ENCODE data around the gene COL24A1. TPM values are rescaled to one million over a fixed set of nuclear protein-coding genes. Genes with fewer than 3 reads are reported as not detected.
A peak's percentile ranks its signal among the peaks of the same experiment; 100 is the strongest.

COL24A1 gene
- total RNA-seq, 1 experiment from 2014 or later, result 0.07 TPM

- no TSS peak for BruUV-seq (replicated peaks)
- intact Hi-C loops (cut with micrococcal nuclease), result no loop called here
- Histone ChIP-seq H3K79me2 (ENCODE audit: low read length) (no peaks in the 10 kb centered on the region), H3K9me3 (ENCODE audit: low read length) (no peaks in the 10 kb centered on the region), H3K9me2 (replicated peaks; ENCODE audit: low read length) (no peaks in the 10 kb centered on the region), H4K20me1 (ENCODE audit: low read length) (no peaks in the 10 kb centered on the region), H3K9ac (ENCODE audit: low read length) (no peak overlapping the region), H3K36me3 (ENCODE audit: low read depth, low read length) (no peaks in the 10 kb centered on the region), H3K4me2 (ENCODE audit: low read length) (no peak overlapping the region), H3K27ac (ENCODE audit: low read length) (no peak overlapping the region), H3F3A (ENCODE audit: low read length, unreplicated experiment) (no peaks in the 10 kb centered on the region), H3K4me3 (ENCODE audit: low read length) (no peak overlapping the region), H3K4me1 (ENCODE audit: insufficient read depth, low read length) (no peaks in the 10 kb centered on the region), H2AFZ (ENCODE audit: low read length) (no peak overlapping the region), H3K27me3 (ENCODE audit: low read length) (no peaks in the 10 kb centered on the region)
- ATAC-seq, result no peak
- no peak for DNase-seq
- TF ChIP-seq EZH2phosphoT487 (IDR thresholded peaks at IDR 0.05; ENCODE audit: borderline replicate concordance, low read length) (no peak), EZH2 (IDR thresholded peaks at IDR 0.05; ENCODE audit: low read length, unreplicated experiment) (no peak)
- TF ChIP-seq, protein P1, sequence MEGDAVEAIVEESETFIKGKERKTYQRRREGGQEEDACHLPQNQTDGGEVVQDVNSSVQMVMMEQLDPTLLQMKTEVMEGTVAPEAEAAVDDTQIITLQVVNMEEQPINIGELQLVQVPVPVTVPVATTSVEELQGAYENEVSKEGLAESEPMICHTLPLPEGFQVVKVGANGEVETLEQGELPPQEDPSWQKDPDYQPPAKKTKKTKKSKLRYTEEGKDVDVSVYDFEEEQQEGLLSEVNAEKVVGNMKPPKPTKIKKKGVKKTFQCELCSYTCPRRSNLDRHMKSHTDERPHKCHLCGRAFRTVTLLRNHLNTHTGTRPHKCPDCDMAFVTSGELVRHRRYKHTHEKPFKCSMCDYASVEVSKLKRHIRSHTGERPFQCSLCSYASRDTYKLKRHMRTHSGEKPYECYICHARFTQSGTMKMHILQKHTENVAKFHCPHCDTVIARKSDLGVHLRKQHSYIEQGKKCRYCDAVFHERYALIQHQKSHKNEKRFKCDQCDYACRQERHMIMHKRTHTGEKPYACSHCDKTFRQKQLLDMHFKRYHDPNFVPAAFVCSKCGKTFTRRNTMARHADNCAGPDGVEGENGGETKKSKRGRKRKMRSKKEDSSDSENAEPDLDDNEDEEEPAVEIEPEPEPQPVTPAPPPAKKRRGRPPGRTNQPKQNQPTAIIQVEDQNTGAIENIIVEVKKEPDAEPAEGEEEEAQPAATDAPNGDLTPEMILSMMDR (conservative IDR thresholded peaks at IDR 0.05; ENCODE audit: low read depth, low read length), result no peak
- POLR2A ChIA-PET (ENCODE audit: unreplicated experiment), result no interaction called here
- CTCF ChIA-PET, result no interaction called here
Observed at GRCh38 chr1:85857991-85858390, 298.6 kb downstream of the COL24A1 start.

DNA sequence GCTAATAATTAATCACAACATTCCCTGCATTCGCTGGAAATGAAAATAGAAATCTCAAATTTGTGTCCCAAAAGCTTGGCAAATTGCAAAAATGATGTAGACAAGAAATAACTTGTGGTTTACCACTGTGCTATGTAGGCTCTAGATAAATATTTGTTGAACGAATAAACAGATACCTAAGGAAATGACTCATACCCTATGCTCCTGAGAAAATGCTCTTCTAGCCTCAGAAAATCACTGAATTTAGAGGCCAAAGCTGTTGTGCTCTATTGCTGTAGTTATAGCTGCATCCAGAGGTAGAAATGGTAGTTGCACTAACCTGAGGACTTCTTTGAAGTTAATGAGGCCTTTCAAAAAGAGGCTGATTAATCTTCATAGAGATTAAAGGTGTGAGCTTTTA lies 306.3 kb downstream of the COL24A1 start:
- CTCF ChIA-PET, result interaction anchor here (0.6 to 1.9 kb wide), 9 partner anchors 62 to 854 kb away, joined by 3 to 20 read pairs (median 5); partner anchors contain the start of gene ZNHIT6
- Histone ChIP-seq H3F3A (ENCODE audit: low read length, unreplicated experiment) (no peaks in the 10 kb centered on the region), H2AFZ (ENCODE audit: low read length) (peak overlapping the region; percentile 14; the same call in 1 of the 2 replicates), H3K4me1 (ENCODE audit: insufficient read depth, low read length) (peaks cover 26% of the 10 kb centered on the region), H3K9me2 (replicated peaks; ENCODE audit: low read length) (no peaks in the 10 kb centered on the region), H3K4me2 (ENCODE audit: low read length) (peak overlapping the region; percentile 71), H3K27ac (ENCODE audit: low read length) (peak overlapping the region; percentile 89), H3K9ac (ENCODE audit: low read length) (peak overlapping the region; percentile 63), H3K79me2 (ENCODE audit: low read length) (no peaks in the 10 kb centered on the region), H3K36me3 (ENCODE audit: low read depth, low read length) (no peaks in the 10 kb centered on the region), H3K27me3 (ENCODE audit: low read length) (no peaks in the 10 kb centered on the region), H4K20me1 (ENCODE audit: low read length) (no peaks in the 10 kb centered on the region), H3K9me3 (ENCODE audit: low read length) (no peaks in the 10 kb centered on the region), H3K4me3 (ENCODE audit: low read length) (no peak overlapping the region)
- TF ChIP-seq EZH2phosphoT487 (IDR thresholded peaks at IDR 0.05; ENCODE audit: borderline replicate concordance, low read length), result no peak
- TF ChIP-seq, protein P1 (conservative IDR thresholded peaks at IDR 0.05; ENCODE audit: low read depth, low read length), result peak; percentile 77
- intact Hi-C loops (cut with micrococcal nuclease), result loop anchor here (1.0 kb wide), 11 partner anchors 32 to 542 kb away; partner anchors contain the start of genes DDAH1 and ZNHIT6
- POLR2A ChIA-PET (ENCODE audit: unreplicated experiment), result interaction anchor here (0.6 to 1.8 kb wide), 4 partner anchors 142 to 385 kb away, joined by 3 to 16 read pairs (median 10); partner anchors contain the start of gene ZNHIT6
- DNase-seq, result peak; percentile 96
- ATAC-seq, result peak; percentile 98
- no TSS peak for BruUV-seq (replicated peaks)

DNA sequence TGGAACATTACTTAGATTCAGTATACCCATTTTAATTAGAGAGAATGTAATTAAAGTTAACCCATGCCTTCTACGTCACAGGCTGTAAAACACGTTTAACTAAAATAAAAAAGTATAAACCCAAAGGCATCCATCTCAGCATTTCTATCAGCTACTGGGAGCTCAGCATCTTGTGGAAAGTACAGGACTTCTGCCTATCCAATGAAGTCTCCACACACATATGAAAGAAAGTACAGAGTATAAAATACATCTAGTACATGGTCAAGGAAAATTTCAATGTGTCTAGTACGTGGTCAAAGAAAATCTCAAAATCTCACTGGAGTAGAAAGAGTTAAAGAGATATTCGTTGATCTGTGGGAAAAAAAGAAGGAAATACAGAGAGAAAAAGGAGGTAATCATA lies 306.9 kb downstream of the COL24A1 start:
- CTCF ChIA-PET, result interaction anchor here (0.6 to 1.9 kb wide), 8 partner anchors 62 to 522 kb away, joined by 3 to 20 read pairs (median 4); partner anchors contain the start of gene ZNHIT6
- H4K20me1 ChIP-seq (ENCODE audit: low read length), result no peaks in the 10 kb centered on the region
- ATAC-seq (peak; percentile 31; the same call in 1 of the 2 replicates), DNase-seq (no peak)
- no peaks in the 10 kb centered on the region for H3K36me3 ChIP-seq (ENCODE audit: low read depth, low read length)
- H3K9me3 ChIP-seq (ENCODE audit: low read length), result no peaks in the 10 kb centered on the region
- H3K27me3 ChIP-seq (ENCODE audit: low read length), result no peaks in the 10 kb centered on the region
- peaks cover 26% of the 10 kb centered on the region for H3K4me1 ChIP-seq (ENCODE audit: insufficient read depth, low read length)
- H3K4me3 ChIP-seq (ENCODE audit: low read length), result peak overlapping the region; percentile 34; the same call in 1 of the 2 replicates
- H3K4me2 ChIP-seq (ENCODE audit: low read length), result peak overlapping the region; percentile 71
- POLR2A ChIA-PET (ENCODE audit: unreplicated experiment), result interaction anchor here (1.4 to 1.8 kb wide), 2 partner anchors 141 to 265 kb away, joined by 11 to 16 read pairs; partner anchors contain the start of gene ZNHIT6
- no peak for TF ChIP-seq EZH2phosphoT487 (IDR thresholded peaks at IDR 0.05; ENCODE audit: borderline replicate concordance, low read length)
- TF ChIP-seq, protein P1 (conservative IDR thresholded peaks at IDR 0.05; ENCODE audit: low read depth, low read length), result no peak
- TF ChIP-seq EZH2 (IDR thresholded peaks at IDR 0.05; ENCODE audit: low read length, unreplicated experiment), result no peak
- H3K79me2 ChIP-seq (ENCODE audit: low read length), result no peaks in the 10 kb centered on the region
- H3F3A ChIP-seq (ENCODE audit: low read length, unreplicated experiment), result no peaks in the 10 kb centered on the region
- no peaks in the 10 kb centered on the region for H3K9me2 ChIP-seq (replicated peaks; ENCODE audit: low read length)
- H3K9ac ChIP-seq (ENCODE audit: low read length), result peak overlapping the region; percentile 63
- BruUV-seq (replicated peaks), result TSS peak; percentile 89
- intact Hi-C loops (cut with micrococcal nuclease), result loop anchor here (1.0 kb wide), 11 partner anchors 31 to 541 kb away; partner anchors contain the start of genes DDAH1 and ZNHIT6
- H3K27ac ChIP-seq (ENCODE audit: low read length), result peak overlapping the region; percentile 89
- H2AFZ ChIP-seq (ENCODE audit: low read length), result peak overlapping the region; percentile 19; the same call in 1 of the 2 replicates
